Upper lobe of left lung (tissue), 6 donors: Measurements from ENCODE around the gene HSDL2. TPM values are rescaled to one million over a fixed set of nuclear protein-coding genes. Genes with fewer than 3 reads are reported as not detected.
"Not testable (repeated sequence)": the region's sequence is repeated elsewhere in the genome, so short reads cannot be mapped to it uniquely, and the experiment has no call there.

Source experiments
- ATAC-seq, 2 donors: fragments of 200-7000 bp; cut with Tn5 transposase; one replicate each; pipeline ENCODE4 v1.9.1; 2022; ENCODE audit warnings: mild to moderate bottlenecking in 2 of 2, moderate library complexity in 2 of 2; ENCODE audit not compliant: low FRiP score in 2 of 2
- DNase-seq, 2 donors: peaks; one replicate each; pipeline ENCODE4 v3.0.0-alpha.2; 2019 to 2020
- H3K27ac ChIP-seq, 4 donors: fragments of 200-600 bp; sonication (generic); one replicate each; pipeline ENCODE4 v1.5.1; 2016 to 2019
- H3K27me3 ChIP-seq, 4 donors: fragments of 200-600 bp; sonication (generic); one replicate each; pipeline ENCODE4 v1.5.1; 2017 to 2019
- H3K36me3 ChIP-seq, 4 donors: fragments of 200-600 bp; sonication (generic); one replicate each; pipeline ENCODE4 v1.5.1; 2016 to 2019
- H3K4me1 ChIP-seq, 4 donors: fragments of 200-600 bp; sonication (generic); one replicate each; pipeline ENCODE4 v1.5.1; 2018 to 2019
- H3K4me3 ChIP-seq, 4 donors: fragments of 200-600 bp; sonication (generic); one replicate each; pipeline ENCODE4 v1.5.1; 2017 to 2019; ENCODE audit warnings: mild to moderate bottlenecking in 2 of 4, moderate library complexity in 1 of 4
- H3K9me3 ChIP-seq, 4 donors: fragments of 200-600 bp; sonication (generic); one replicate each; pipeline ENCODE4 v1.5.1; 2018 to 2019
- EP300 ChIP-seq, 4 donors: sonication (generic); formaldehyde crosslinking; IDR thresholded peaks; one replicate each; pipeline ENCODE4 v1.5.1; 2017; ENCODE audit warnings: antibody characterized with exemption in 4 of 4, control low read depth in 2 of 4
- POLR2A ChIP-seq, 4 donors: fragments of 450-650 bp; IDR thresholded peaks; one replicate each; pipeline ENCODE4 v1.5.1; 2016 to 2017; ENCODE audit warnings: antibody characterized with exemption in 4 of 4, mild to moderate bottlenecking in 2 of 4
- POLR2AphosphoS5 ChIP-seq, 2 donors: sonication (generic); formaldehyde crosslinking; IDR thresholded peaks; one replicate each; pipeline ENCODE4 v1.5.1; 2017; ENCODE audit warnings: antibody characterized with exemption in 2 of 2
- WGBS, 2 donors: methylation state at CpG; one replicate each; pipeline ENCODE4 v1.1.5; 2017 to 2018; 5-methylcytosine and 5-hydroxymethylcytosine counted together
- total RNA-seq, 6 donors: library from RNA; depleted of rRNA in 4 of 6; stranded (reverse); fragments of >200 nt in 4 of 6; gene quantifications; one replicate each; pipeline versions ENCODE4 v1.1.0 to v1.2.1, GENCODE V29; 2016 to 2021
- TF ChIP-seq, protein P1 (sequence below), 6 experiments: fragments of 450-650 bp in 4 of 6; fragments of 200-600 bp in 2 of 6; sonication (generic) in 2 of 6; IDR thresholded peaks; one replicate each; pipeline ENCODE4 v1.5.1; 2016 to 2019; ENCODE audit warnings: antibody characterized with exemption in 6 of 6
- donor health status: DM: no; HTN: no; CAD: no; lungs with moderate emphysema.
- donor health status: DM: no; HTN: yes; CAD: no; lungs with severe emphysema.

The HSDL2 gene
- total RNA-seq, 6 donors from 2014 or later: 25.1 to 92.6 (median 46.2) TPM

DNA sequence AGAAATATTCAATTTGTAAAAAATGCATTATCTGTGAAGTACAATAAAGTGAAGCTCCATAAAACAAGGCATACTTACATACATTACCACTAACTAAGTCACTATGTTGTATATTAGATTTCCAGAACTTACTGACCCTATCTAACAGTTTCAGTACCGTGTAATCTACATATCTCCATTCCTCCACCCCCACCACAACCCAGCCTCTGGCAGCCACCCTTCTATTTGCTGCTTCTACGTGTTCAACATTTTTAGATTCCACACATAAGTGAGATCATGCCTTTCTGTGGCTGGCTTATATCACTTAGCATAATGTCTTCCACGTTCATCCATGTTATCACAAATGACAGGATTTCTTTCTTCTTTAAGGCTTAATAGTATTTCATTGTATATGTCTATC lies 15.1 kb upstream of the HSDL2 start:
- DNase-seq (no peak), ATAC-seq (no peak)
- Histone ChIP-seq H3K36me3 (no peaks in the 10 kb centered on the region), H3K4me3 (no peak overlapping the region), H3K4me1 (peaks cover 0 to 8% (median 0%) of the 10 kb centered on the region in 4 donors), H3K9me3 (no peaks in the 10 kb centered on the region), H3K27ac (no peak overlapping the region), H3K27me3 (no peaks in the 10 kb centered on the region)
- no peak for TF ChIP-seq POLR2A (IDR thresholded peaks at IDR 0.05)
- no peak for TF ChIP-seq EP300 (IDR thresholded peaks at IDR 0.05)
- TF ChIP-seq, protein P1, sequence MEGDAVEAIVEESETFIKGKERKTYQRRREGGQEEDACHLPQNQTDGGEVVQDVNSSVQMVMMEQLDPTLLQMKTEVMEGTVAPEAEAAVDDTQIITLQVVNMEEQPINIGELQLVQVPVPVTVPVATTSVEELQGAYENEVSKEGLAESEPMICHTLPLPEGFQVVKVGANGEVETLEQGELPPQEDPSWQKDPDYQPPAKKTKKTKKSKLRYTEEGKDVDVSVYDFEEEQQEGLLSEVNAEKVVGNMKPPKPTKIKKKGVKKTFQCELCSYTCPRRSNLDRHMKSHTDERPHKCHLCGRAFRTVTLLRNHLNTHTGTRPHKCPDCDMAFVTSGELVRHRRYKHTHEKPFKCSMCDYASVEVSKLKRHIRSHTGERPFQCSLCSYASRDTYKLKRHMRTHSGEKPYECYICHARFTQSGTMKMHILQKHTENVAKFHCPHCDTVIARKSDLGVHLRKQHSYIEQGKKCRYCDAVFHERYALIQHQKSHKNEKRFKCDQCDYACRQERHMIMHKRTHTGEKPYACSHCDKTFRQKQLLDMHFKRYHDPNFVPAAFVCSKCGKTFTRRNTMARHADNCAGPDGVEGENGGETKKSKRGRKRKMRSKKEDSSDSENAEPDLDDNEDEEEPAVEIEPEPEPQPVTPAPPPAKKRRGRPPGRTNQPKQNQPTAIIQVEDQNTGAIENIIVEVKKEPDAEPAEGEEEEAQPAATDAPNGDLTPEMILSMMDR (IDR thresholded peaks at IDR 0.05): no peak
- no peak for TF ChIP-seq POLR2AphosphoS5 (IDR thresholded peaks at IDR 0.05)
- 60 to 91% methylated on average over 3 of the region's 3 CpGs for WGBS, 2 donors

DNA sequence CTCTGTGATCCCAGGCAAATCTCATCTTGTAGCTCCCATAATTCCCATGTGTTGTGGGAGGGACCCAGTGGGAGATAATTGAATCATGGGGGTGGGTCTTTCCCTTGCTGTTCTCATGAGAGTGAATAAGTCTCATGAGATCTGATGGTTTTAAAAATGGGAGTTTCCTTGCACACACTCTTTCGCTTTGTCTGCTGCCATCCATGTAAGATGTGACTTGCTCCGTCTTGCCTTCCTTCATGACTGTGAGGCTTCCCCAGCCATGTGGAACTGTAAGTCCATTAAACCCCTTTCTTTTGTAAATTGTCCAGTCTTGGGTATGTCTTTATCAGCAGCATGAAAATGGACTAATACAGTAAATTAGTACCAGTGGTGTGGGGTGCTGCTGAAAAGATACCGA lies 14.7 kb upstream of the HSDL2 start:
- ATAC-seq, H3K4me1 ChIP-seq, H3K27ac ChIP-seq, H3K9me3 ChIP-seq, H3K36me3 ChIP-seq, DNase-seq, H3K4me3 ChIP-seq, H3K27me3 ChIP-seq: not testable (repeated sequence)
- WGBS, 2 donors: 93 to 100% methylated on average over 3 of the region's 3 CpGs

DNA sequence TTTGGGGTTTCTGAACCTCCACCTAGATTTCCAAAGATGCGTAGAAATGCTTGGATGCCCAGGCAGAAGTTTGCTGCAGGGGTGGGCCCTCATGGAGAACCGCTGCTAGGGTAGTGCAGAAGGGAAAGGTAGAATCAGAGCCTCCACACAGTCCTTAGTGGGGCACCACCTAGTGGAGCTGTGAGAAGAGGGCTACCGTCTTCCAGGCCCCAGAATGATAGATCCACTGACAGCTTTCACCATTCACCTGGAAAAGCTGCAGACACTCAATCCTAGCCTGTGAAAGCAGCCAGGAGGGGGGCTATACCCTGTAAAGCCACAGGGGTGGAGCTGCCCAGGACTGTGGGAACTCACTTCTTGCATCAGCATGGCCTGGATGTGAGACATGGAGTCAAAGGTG lies 13.3 kb upstream of the HSDL2 start:
- TF ChIP-seq, protein P1 (IDR thresholded peaks at IDR 0.05): no peak
- no peak for TF ChIP-seq EP300 (IDR thresholded peaks at IDR 0.05)
- TF ChIP-seq POLR2AphosphoS5 (IDR thresholded peaks at IDR 0.05): no peak
- no peak for TF ChIP-seq POLR2A (IDR thresholded peaks at IDR 0.05)
- ATAC-seq: no peak
- Histone ChIP-seq H3K36me3 (no peaks in the 10 kb centered on the region), H3K27ac (no peak overlapping the region), H3K27me3 (no peaks in the 10 kb centered on the region), H3K9me3 (no peaks in the 10 kb centered on the region), H3K4me3 (no peak overlapping the region), H3K4me1 (peaks cover 0 to 5% (median 0%) of the 10 kb centered on the region in 4 donors)
- no peak for DNase-seq
- WGBS, 2 donors: 96 to 100% methylated on average over 3 of the region's 3 CpGs

DNA sequence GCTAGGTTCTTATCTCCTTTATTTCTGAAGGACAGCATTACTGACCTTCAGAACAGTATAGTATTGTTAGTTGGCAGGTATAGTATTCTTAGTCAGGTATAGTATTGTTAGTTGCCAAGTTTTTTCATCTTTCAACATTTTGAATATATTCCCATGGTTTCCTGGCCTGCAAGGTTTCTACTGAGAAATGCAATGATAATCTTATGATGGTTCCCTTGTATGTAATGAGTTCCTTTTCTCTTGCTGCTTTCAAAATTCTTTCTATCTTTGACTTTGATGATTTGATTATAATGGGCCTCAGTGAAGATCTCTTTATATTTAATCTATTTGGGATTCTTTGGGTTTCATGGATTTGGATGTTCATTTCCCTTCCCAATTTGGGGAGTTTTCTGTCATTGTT lies 12.4 kb upstream of the HSDL2 start:
- DNase-seq (no peak), ATAC-seq (no peak)
- H3K4me1 ChIP-seq: no peaks in the 10 kb centered on the region
- no peaks in the 10 kb centered on the region for H3K36me3 ChIP-seq
- no peak for TF ChIP-seq POLR2AphosphoS5 (IDR thresholded peaks at IDR 0.05)
- TF ChIP-seq EP300 (IDR thresholded peaks at IDR 0.05): no peak
- TF ChIP-seq, protein P1 (IDR thresholded peaks at IDR 0.05): no peak
- TF ChIP-seq POLR2A (IDR thresholded peaks at IDR 0.05): no peak
- H3K4me3 ChIP-seq: no peak overlapping the region
- H3K27me3 ChIP-seq: no peaks in the 10 kb centered on the region
- no peak overlapping the region for H3K27ac ChIP-seq
- no peaks in the 10 kb centered on the region for H3K9me3 ChIP-seq

DNA sequence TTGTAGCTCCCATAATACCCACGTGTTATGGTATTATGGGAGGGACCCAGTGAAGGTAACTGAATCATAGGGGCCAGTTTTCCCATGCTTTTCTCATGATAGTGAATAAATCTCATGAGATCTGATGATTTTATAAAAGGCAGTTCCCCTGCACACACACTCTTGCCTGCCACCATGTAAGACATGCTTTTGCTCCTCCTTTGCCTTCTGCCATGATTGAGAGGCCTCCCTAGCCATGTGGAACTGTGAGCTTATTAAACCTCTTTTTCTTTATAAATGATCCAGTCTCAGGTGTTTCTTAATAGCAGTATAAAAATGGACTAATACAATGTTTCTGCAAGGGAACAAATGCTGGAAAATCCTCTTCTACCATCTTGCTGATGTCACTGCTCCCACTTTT lies 10.1 kb upstream of the HSDL2 start:
- ATAC-seq (no peak), DNase-seq (no peak)
- 89 to 92% methylated on average over 1 of the region's 1 CpG for WGBS, 2 donors
- no peak overlapping the region for H3K4me3 ChIP-seq
- H3K4me1 ChIP-seq: no peaks in the 10 kb centered on the region
- H3K27me3 ChIP-seq: no peaks in the 10 kb centered on the region
- H3K27ac ChIP-seq: no peak overlapping the region
- TF ChIP-seq POLR2AphosphoS5 (IDR thresholded peaks at IDR 0.05) (no peak), POLR2A (IDR thresholded peaks at IDR 0.05) (no peak), EP300 (IDR thresholded peaks at IDR 0.05) (no peak)
- TF ChIP-seq, protein P1 (IDR thresholded peaks at IDR 0.05): no peak
- H3K36me3 ChIP-seq: no peaks in the 10 kb centered on the region
- H3K9me3 ChIP-seq: no peaks in the 10 kb centered on the region
